ENCODE measurements around the gene MBNL3. TPM values are rescaled to one million over a fixed set of nuclear protein-coding genes. Genes with fewer than 3 reads are reported as not detected.
A peak's percentile ranks its signal among the peaks of the same experiment; 100 is the strongest.

The MBNL3 gene
- total RNA-seq, 1 experiment from 2014 or later: 2.6 TPM

- Histone ChIP-seq H4K5ac (ENCODE audit: insufficient read length, low read depth, low read length) (no peak overlapping the region), H3K79me1 (ENCODE audit: insufficient read depth, low read depth, low read length, poor library complexity, severe bottlenecking) (no peaks in the 10 kb centered on the region), H3K23ac (ENCODE audit: insufficient read length, low read depth, low read length) (no peak overlapping the region), H3K14ac (ENCODE audit: insufficient read depth, low read length) (no peak overlapping the region), H3K4me2 (ENCODE audit: insufficient read depth, insufficient read length, low read length) (peak overlapping the region; percentile 8), H3T11ph (ENCODE audit: low read length) (no peak overlapping the region), H3K27ac (ENCODE audit: insufficient read length, low read depth, low read length) (no peak overlapping the region), H4K91ac (ENCODE audit: insufficient read length, low read depth, low read length) (no peak overlapping the region), H3K9me3 (ENCODE audit: control insufficient read depth, low read depth, low read length) (no peaks in the 10 kb centered on the region), H3K27me3 (ENCODE audit: insufficient read depth, low read length) (peaks cover 4% of the 10 kb centered on the region; the same call in 1 of the 2 replicates), H2AFZ (ENCODE audit: low read length) (no peak overlapping the region), H2AK5ac (ENCODE audit: insufficient read length, low read length) (no peak overlapping the region), H3K4me1 (ENCODE audit: insufficient read depth, low read length) (peaks cover 22% of the 10 kb centered on the region), H3K56ac (ENCODE audit: insufficient read length, low read depth, low read length) (no peak overlapping the region), H2BK20ac (ENCODE audit: low read depth, low read length, poor library complexity, severe bottlenecking) (no peak overlapping the region), H2BK120ac (ENCODE audit: low read depth, low read length, poor library complexity, severe bottlenecking) (no peak overlapping the region), H2BK12ac (ENCODE audit: insufficient read length, low read depth, low read length) (no peak overlapping the region), H3K79me2 (ENCODE audit: insufficient read depth, low read length) (no peaks in the 10 kb centered on the region), H3K18ac (ENCODE audit: insufficient read length, low read depth, low read length) (no peak overlapping the region), H4K8ac (replicated peaks; ENCODE audit: insufficient read length, low read depth, low read length) (no peak overlapping the region), H3K23me2 (ENCODE audit: insufficient read length, low read depth, low read length, poor library complexity, severe bottlenecking) (peaks cover 2% of the 10 kb centered on the region), H2BK5ac (ENCODE audit: insufficient read length, low read length) (no peak overlapping the region), H3K9ac (ENCODE audit: extremely low read depth, insufficient read length, low read length) (no peak overlapping the region), H3K4ac (ENCODE audit: low read depth, low read length) (no peak overlapping the region), H2BK15ac (ENCODE audit: low read depth, low read length) (no peak overlapping the region), H4K20me1 (ENCODE audit: control insufficient read depth, insufficient read depth, insufficient read length) (no peaks in the 10 kb centered on the region)
- Mint-ChIP-seq H3K36me3 (ENCODE audit: insufficient read depth in 1 of 3, low read depth in 3 of 3) (peaks cover 0 to 5% (median 0%) of the 10 kb centered on the region in 3 experiments; a peak in 1 of 7 replicates), H3K9me3 (no peaks in the 10 kb centered on the region; a peak in 2 of 5 replicates), H3K4me3 (peak overlapping the region; percentile 18 to 58; a peak in 4 of 5 replicates), H3K27me3 (ENCODE audit: low read depth) (peaks cover 47% of the 10 kb centered on the region), H3K27ac (peak overlapping the region in 2 of 3 experiments; percentile 91 to 98; a peak in 4 of 7 replicates), H3K4me1 (peaks cover 70 to 82% of the 10 kb centered on the region in 2 experiments)
- no CpG with 5 or more reads among the region's 5 CpGs for WGBS (ENCODE audit: extremely low coverage, insufficient read length, low lambda C conversion rate)
- TF ChIP-seq CTCF (conservative IDR thresholded peaks at IDR 0.05): no peak
- DNase-seq: no peak
These were observed 78.9 kb downstream of the MBNL3 start for GRCh38 chrX:132409780-132410556.
